GM12891 (cell line): Measurements from ENCODE around the gene CABLES2.

Experiments
- PAX5 ChIP-seq: IDR thresholded peaks from 2 replicates; pipeline ENCODE4 v1.6.1; 2011; ENCODE audit warnings: low read length, moderate library complexity, mild to moderate bottlenecking; ENCODE audit not compliant: insufficient read depth, severe bottlenecking
- POLR2A ChIP-seq: IDR thresholded peaks from 2 replicates; pipeline ENCODE4 v1.6.1; 2011; ENCODE audit warnings: low read depth, low read length, control low read depth
- POLR2AphosphoS5 ChIP-seq: IDR thresholded peaks from 2 replicates; pipeline ENCODE4 v1.6.1; 2011; ENCODE audit warnings: low read depth, low read length, control low read depth
- POU2F2 ChIP-seq: IDR thresholded peaks from 2 replicates; pipeline ENCODE4 v1.6.1; 2011; ENCODE audit warnings: low read depth, mild to moderate bottlenecking, control low read depth, low read length, moderate library complexity
- SPI1 ChIP-seq: IDR thresholded peaks from 2 replicates; pipeline ENCODE4 v1.6.1; 2011; ENCODE audit warnings: low read depth, low read length, control low read depth
- TAF1 ChIP-seq: IDR thresholded peaks from 2 replicates; pipeline ENCODE4 v1.6.1; 2011; ENCODE audit warnings: low read depth, low read length, control low read depth

- no peak for TF ChIP-seq POLR2AphosphoS5
- no peak for TF ChIP-seq POLR2A
- TF ChIP-seq PAX5 = no peak
- no peak for TF ChIP-seq POU2F2
- no peak for TF ChIP-seq TAF1
- TF ChIP-seq SPI1 = no peak
Observed at GRCh38 chr20:62455929-62456328, 48.8 kb upstream of the CABLES2 start.
